GM12892 (cell line): ENCODE results near the gene UBE2O.

Experiments used
- DNase-seq: peaks from one replicate; pipeline ENCODE4 v3.0.0; 2011; ENCODE audit not compliant: insufficient read length
- FAIRE-seq: peaks from 2 replicates; lab custom pipeline; 2011; peaks lifted over from hg19 to GRCh38; lab: Jason Lieb, UNC
- POLR2A ChIP-seq: IDR thresholded peaks from 2 replicates; pipeline ENCODE4 v1.6.1; 2011; ENCODE audit warnings: low read depth, low read length, control low read depth
- POLR2AphosphoS5 ChIP-seq: IDR thresholded peaks from 2 replicates; pipeline ENCODE4 v1.6.1; 2011; ENCODE audit warnings: low read depth, low read length, control low read depth
- TAF1 ChIP-seq: IDR thresholded peaks from 2 replicates; pipeline ENCODE4 v1.6.1; 2011; ENCODE audit warnings: low read depth, mild to moderate bottlenecking, control low read depth, low read length, borderline replicate concordance

The UBE2O gene

GRCh38 chr17:76428511-76428910 is 24.4 kb downstream of the UBE2O start:
- DNase-seq (no peak), FAIRE-seq (no peak)
- TF ChIP-seq TAF1 (no peak), POLR2AphosphoS5 (no peak), POLR2A (no peak)

- no peak for TF ChIP-seq POLR2AphosphoS5
- TF ChIP-seq POLR2A = no peak
- no peak for TF ChIP-seq TAF1
- FAIRE-seq (no peak), DNase-seq (no peak)
Observed at GRCh38 chr17:76427501-76428231, 25.3 kb downstream of the UBE2O start.

- no peak for FAIRE-seq
- TF ChIP-seq TAF1 = no peak
- TF ChIP-seq POLR2AphosphoS5 = no peak
- no peak for TF ChIP-seq POLR2A
- DNase-seq = no peak
Observed at GRCh38 chr17:76426853-76427252, 26.1 kb downstream of the UBE2O start.

- TF ChIP-seq POLR2A (no peak), TAF1 (no peak), POLR2AphosphoS5 (no peak)
- DNase-seq = no peak
- no peak for FAIRE-seq
Observed at GRCh38 chr17:76422860-76423259, 30.1 kb downstream of the UBE2O start.

GRCh38 chr17:76422406-76422805 is 30.5 kb downstream of the UBE2O start:
- TF ChIP-seq POLR2AphosphoS5 = no peak
- FAIRE-seq (no peak), DNase-seq (no peak)

GRCh38 chr17:76421044-76421407 is 31.9 kb downstream of the UBE2O start:
- FAIRE-seq = no peak
- TF ChIP-seq TAF1 (no peak), POLR2AphosphoS5 (no peak), POLR2A (no peak)

GRCh38 chr17:76420356-76421043 is 32.5 kb downstream of the UBE2O start:
- FAIRE-seq (peak; percentile 66), DNase-seq (no peak)
- no peak for TF ChIP-seq POLR2A
- no peak for TF ChIP-seq TAF1
- TF ChIP-seq POLR2AphosphoS5 = no peak

More at GRCh38 chr17:76421044-76421407, 31.9 kb downstream of the UBE2O start:
- DNase-seq = no peak

- DNase-seq = no peak
- TF ChIP-seq POLR2A (no peak), POLR2AphosphoS5 (no peak), TAF1 (no peak)
- no peak for FAIRE-seq
Observed at GRCh38 chr17:76419576-76420260, 33.2 kb downstream of the UBE2O start.

- no peak for DNase-seq
- no peak for FAIRE-seq
- TF ChIP-seq POLR2AphosphoS5 (no peak), TAF1 (no peak), POLR2A (no peak)
Observed at GRCh38 chr17:76417499-76418143, 35.3 kb downstream of the UBE2O start.

GRCh38 chr17:76416899-76417298 is 36.1 kb downstream of the UBE2O start:
- FAIRE-seq (no peak), DNase-seq (no peak)
- TF ChIP-seq POLR2A = no peak

- DNase-seq (no peak), FAIRE-seq (no peak)
- TF ChIP-seq TAF1 = no peak
- no peak for TF ChIP-seq POLR2A
- TF ChIP-seq POLR2AphosphoS5 = no peak
Observed at GRCh38 chr17:76416457-76416856, 36.5 kb downstream of the UBE2O start.

- FAIRE-seq = no peak
- no peak for TF ChIP-seq TAF1
- TF ChIP-seq POLR2A = no peak
- no peak for TF ChIP-seq POLR2AphosphoS5
- DNase-seq = no peak
Observed at GRCh38 chr17:76415786-76416185, 37.2 kb downstream of the UBE2O start.
